ENCODE measurements around the gene ITGB6.

DNA sequence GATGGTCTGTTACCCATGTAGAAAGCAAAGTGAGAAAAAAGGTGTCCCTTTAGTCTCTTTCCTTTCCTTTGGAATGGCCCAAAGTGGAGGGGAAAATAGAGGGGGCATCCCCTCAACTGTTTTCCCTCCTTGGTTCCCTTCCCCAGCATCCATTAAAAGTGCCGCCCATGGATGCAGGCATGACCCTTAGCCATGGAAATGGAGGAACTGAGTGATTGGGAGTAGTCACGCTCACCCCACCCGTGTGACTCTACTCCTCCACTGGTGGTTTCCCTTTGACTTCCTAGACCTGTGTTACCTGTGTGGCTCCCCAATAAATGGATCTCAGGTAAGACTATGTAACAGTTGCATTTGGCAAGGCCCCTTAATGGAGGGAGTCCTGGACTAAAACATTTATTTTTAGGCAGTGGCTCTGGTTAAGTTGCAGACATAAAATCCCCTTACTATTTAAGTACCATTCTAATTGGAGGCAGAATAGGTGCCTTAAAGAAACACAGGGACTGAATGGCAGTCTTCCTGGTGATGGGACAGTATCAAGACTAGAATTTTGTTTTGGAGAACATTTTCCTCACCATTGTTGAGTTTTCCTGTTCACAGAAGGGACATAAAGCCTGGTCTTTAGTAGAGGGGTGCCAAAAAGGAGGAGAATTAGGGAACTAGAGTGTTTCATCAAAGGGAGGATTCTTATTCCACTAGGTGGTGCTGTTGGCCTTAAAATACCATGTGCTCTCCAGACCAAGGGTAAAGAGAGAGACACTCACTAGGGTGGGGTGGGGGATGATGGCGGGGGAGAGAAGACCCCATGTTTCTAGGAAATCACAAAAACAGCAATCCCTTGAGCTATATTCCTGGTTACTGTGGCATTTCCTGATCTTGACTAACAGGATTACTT lies 112.0 kb downstream of the ITGB6 start:
- TF ChIP-seq, protein P1, sequence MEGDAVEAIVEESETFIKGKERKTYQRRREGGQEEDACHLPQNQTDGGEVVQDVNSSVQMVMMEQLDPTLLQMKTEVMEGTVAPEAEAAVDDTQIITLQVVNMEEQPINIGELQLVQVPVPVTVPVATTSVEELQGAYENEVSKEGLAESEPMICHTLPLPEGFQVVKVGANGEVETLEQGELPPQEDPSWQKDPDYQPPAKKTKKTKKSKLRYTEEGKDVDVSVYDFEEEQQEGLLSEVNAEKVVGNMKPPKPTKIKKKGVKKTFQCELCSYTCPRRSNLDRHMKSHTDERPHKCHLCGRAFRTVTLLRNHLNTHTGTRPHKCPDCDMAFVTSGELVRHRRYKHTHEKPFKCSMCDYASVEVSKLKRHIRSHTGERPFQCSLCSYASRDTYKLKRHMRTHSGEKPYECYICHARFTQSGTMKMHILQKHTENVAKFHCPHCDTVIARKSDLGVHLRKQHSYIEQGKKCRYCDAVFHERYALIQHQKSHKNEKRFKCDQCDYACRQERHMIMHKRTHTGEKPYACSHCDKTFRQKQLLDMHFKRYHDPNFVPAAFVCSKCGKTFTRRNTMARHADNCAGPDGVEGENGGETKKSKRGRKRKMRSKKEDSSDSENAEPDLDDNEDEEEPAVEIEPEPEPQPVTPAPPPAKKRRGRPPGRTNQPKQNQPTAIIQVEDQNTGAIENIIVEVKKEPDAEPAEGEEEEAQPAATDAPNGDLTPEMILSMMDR (IDR thresholded peaks at IDR 0.05; ENCODE audit: borderline replicate concordance, extremely low read depth, low read length, poor library complexity, severe bottlenecking), result peak; percentile 40
- TF ChIP-seq EZH2 (IDR thresholded peaks at IDR 0.05; ENCODE audit: borderline replicate concordance, low read depth, low read length, severe bottlenecking), result no peak
